Measurements from ENCODE around the gene IL36B.

IL36B gene

GRCh38 chr2:113076954-113077669, 24.4 kb upstream of the IL36B start:
- no peak for DNase-seq (ENCODE audit: low read depth, low spot score)

GRCh38 chr2:113075600-113075999, 22.9 kb upstream of the IL36B start:
- no peak for DNase-seq (ENCODE audit: low read depth, low spot score)

GRCh38 chr2:113075030-113075429, 22.4 kb upstream of the IL36B start:
- no peak for DNase-seq (ENCODE audit: low read depth, low spot score)

- DNase-seq (ENCODE audit: low read depth, low spot score) = no peak
Measured at GRCh38 chr2:113073325-113073834, 20.7 kb upstream of the IL36B start.

GRCh38 chr2:113072584-113072983, 19.9 kb upstream of the IL36B start:
- DNase-seq (ENCODE audit: low read depth, low spot score) = no peak

GRCh38 chr2:113070606-113070975, 17.9 kb upstream of the IL36B start:
- no peak for DNase-seq (ENCODE audit: low read depth, low spot score)

DNA sequence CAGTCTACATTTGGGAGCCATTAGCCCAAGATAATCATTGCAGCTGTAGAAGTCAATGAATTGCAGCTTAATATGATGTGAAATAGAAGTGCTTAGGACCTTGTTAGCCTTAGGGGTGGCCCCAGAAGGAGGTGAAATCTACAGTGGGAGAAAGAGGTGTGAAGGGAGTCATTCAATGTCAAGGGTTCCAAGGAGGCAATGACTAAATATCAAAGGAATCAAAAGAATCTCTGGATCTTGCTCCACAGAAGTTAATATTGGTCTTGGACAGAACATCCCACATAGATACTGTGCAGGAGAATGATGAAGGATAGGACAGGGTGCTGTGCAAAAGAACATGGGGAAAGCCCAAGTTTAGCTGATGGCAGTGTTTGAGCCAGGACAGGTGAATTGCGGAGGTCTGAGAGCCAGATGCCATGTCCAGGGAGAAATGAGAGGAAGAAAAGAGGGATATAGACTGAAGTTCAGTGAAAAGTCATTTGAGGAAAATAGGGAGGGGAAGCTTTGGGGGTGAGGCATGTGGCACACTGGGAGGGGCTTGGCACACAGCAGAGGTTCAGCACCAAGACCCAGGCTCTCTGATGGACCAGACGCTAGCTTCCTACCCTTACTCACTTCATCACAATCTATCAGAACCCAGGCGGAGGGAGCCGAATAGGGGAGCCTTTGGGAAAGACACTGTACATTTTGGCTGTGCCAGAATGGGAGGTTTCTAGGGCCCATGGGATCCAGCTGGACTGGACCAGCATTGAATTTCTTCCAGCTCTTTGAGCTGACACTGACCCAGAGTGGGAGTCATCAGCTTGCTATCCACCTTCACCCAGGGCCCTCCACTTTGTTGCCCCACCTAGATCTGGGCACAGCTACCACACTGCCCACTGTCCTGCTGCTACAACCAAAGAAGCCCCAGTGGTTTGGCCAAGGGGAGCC, 17.3 kb upstream of the IL36B start:
- no peak for DNase-seq (ENCODE audit: low read depth, low spot score)

DNA sequence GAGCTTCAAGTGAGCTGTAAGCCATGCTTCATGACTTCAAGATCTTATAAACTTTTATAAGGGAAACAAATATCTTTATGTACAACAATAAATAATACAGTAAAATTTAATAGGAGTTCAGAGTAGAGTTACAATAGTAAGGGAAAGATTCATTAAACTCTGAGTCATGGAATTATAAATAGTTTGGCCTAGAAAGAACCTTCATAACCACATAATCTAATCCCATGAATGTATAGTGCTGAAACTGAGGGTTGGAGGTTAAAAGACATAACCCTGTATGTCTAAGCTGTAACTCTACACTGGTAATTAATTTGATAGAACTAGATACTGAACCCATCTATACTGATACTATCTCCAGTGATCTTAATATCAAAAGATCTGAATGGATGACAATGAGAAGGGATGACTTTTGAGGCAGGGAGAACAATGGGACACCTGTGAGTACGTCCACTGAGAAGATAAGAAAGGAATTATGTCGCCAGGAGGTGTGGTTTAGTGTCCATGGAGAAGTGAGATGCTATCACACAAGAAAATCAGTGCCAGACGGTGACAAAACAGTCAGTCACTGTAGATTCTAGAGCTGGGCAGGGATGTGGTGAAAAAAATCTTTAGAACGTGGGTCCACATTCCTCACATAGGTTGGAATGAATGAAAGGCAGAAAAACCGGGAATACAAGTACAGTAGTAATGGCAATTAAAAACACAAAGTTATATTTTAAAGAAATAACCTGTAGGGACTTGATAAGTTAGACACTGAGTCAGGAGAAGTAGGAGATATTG, 16.2 kb upstream of the IL36B start:
- no peak for DNase-seq (ENCODE audit: low read depth, low spot score)

DNA sequence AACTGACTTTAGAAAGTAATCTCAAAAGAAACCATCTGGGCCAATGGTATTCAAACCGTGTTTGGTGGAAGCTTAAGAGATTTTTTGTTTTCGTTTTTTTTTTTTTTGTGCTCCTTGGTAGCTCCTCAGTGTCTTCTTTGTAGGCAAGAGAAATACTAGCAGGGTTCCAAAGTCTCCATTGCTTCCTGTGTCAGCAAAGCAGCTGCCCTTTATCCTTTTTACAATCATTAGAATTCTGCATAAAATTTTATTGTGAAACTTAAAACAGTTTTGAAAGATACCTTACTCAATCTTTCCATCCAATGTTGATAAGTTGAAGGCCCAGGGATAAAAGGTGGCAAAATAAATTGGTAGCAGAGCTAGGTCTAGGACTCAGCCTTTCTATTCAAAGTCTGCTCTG, 15.6 kb upstream of the IL36B start:
- DNase-seq (ENCODE audit: low read depth, low spot score) = no peak

DNA sequence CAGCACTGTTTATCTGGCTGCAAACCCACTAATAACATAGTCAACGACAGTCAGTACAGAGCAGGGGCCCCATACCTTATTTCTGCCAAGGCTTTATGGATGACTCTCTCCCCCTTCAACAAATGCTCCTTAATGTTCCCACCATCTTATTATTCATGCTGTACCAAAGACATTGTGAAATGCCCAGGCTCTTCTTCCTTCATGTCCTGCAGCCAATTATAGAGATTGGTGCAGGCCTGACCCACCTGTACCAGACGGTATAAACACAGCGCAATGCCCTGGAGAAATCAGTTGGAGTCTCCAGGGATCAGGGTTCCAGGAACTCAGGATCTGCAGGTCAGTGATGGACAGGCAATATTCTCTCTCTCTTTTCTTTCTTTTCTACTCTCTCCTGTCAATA, 15.0 kb upstream of the IL36B start, which contains the start of gene IL1F10:
Gene IL1F10 (plus strand): TSS at position 290 of the 400 bp plus-strand sequence. CDS start 4,769 bp downstream, outside the sequence.
- no peak for DNase-seq (ENCODE audit: low read depth, low spot score)

DNA sequence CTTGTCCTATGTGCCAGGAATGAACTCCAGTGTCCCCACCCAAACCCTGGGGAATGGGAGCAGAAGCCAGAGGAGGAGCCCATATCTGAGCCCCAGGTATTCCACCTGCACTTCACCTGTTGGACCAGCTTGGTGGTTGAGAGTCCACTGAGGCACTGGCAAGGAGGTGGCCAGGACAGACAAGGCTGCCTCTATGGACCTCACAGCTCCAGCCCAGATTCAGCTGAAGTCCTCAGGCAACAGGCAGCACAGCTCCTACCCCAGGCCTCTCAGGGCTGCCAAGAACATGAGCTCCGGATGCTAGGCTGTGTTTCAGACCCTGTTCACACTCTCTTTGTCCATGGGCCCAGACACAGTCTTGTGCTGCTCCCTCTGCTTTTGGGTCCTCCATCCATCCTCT, 12.2 kb upstream of the IL36B start:
- DNase-seq (ENCODE audit: low read depth, low spot score) = no peak

- DNase-seq (ENCODE audit: low read depth, low spot score) = no peak
Measured at GRCh38 chr2:113064281-113064680, 11.6 kb upstream of the IL36B start.

- no peak for DNase-seq (ENCODE audit: low read depth, low spot score)
Measured at GRCh38 chr2:113061896-113062770, 9.5 kb upstream of the IL36B start.

GRCh38 chr2:113061241-113061640, 8.6 kb upstream of the IL36B start:
- no peak for DNase-seq (ENCODE audit: low read depth, low spot score)

DNA sequence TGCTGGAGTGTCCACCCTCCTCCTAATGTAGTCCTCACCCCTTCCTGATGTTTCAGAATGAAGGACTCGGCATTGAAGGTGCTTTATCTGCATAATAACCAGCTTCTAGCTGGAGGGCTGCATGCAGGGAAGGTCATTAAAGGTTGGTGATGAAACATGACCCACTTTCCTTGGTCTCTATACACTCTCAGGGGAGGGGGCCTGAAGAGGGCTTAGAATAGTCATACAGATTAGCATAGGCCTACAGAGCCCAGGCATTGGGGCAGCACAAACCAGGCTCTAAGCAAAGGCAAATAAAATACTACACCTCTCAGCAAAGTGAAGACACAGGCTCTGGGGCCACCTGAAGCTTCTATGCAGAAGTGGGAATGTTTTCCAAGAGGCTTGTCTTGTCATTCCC, 8.1 kb upstream of the IL36B start:
- no peak for DNase-seq (ENCODE audit: low read depth, low spot score)

DNA sequence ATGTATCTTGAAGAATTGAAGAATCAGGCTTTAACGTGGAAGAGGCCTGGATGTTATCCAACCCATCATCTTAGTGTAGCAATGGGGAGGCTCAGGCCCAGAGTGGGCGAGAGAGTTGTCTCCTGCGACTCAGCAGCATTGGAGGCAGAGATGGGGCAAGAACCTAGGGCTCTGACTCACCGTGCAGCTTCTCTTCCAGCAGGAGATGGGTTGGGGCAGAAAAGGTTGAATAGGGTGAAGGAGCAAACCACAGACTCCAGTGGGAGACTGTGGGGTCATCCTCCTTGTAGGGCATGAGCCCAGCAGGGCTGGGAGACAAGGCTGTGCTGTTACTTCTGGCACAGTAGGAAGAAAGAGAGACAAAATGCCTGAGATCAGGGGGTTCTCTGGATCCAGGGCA, 7.7 kb upstream of the IL36B start:
- no peak for DNase-seq (ENCODE audit: low read depth, low spot score)

DNA sequence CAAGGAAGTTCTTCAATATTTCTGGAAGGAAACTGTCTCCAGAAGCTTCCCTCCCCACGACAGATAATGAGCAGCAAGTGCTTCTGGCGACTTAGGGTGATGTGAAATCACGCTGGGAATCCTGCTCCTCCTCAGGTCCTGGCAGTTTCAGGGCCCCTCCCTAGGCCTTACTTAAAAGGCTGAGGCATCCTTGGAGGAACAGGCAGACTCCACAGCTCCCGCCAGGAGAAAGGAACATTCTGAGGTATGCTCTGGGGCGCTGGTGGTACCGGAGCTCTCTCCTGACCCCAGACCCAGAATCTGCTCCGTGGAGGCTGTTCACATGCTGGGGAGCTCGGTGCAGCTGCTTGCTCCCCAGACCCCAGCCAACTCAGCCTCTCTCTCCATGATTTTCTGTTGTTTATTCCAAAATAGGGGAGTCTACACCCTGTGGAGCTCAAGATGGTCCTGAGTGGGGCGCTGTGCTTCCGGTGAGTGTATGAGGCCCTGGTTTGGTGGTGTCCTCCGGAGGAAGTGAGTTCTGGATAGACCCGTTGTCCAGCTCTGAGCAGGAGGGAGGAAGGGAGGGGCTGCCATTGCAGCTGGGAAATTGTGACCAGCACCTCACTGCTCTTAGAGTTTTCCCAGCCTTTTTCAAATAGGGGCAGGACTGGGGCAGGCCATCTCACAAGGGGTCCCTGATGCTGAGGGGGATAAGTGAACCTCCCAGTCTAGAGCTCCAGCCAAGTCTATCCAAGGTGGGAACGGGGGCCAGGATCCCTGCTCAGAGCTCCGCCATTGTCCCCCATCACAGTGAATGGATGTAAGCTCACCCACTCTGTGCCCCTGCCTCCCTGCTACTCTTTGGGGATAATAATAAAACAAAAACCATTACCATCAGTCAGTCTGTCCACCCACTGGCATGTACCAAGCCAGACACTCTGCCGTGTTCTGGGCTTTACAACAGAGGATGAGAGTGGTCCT, 6.6 kb upstream of the IL36B start, which contains the start of gene IL36RN:
Gene IL36RN (plus strand): TSS at position 201 of the 963 bp plus-strand sequence. CDS start 241 bp downstream, at position 442.
- no peak for DNase-seq (ENCODE audit: low read depth, low spot score)

- no peak for DNase-seq (ENCODE audit: low read depth, low spot score)
Measured at GRCh38 chr2:113058411-113058994, 5.8 kb upstream of the IL36B start.

- DNase-seq (ENCODE audit: low read depth, low spot score) = no peak
Measured at GRCh38 chr2:113057117-113057516, 4.5 kb upstream of the IL36B start.
